H1 (cell line): Measurements from ENCODE around the gene IDI2. TPM values are rescaled to one million over a fixed set of nuclear protein-coding genes. Genes with fewer than 3 reads are reported as not detected.

Source experiments
- CTCF ChIA-PET: fragments of 300-600 bp; sonication (Branson Sonifier 250); formaldehyde crosslinking; loops from one replicate; lab custom pipeline; 2021; ENCODE audit not compliant: partially characterized antibody; lab: Charles Lee
- POLR2A ChIA-PET: fragments of 300-600 bp; sonication (Branson Sonifier 250); formaldehyde crosslinking; loops from one replicate; lab custom pipeline; 2021; ENCODE audit warnings: inconsistent platforms; ENCODE audit not compliant: partially characterized antibody; lab: Charles Lee
- DNase-seq, 2 experiments: peaks; one replicate each; pipeline versions ENCODE4 v3.0.0 to v3.0.0-alpha.2; 2010 to 2022; ENCODE audit warnings: low spot score in 2 of 2, low read depth in 1 of 2, mixed read lengths in 1 of 2
- FAIRE-seq: peaks from 2 replicates; lab custom pipeline; 2011; peaks lifted over from hg19 to GRCh38; lab: Jason Lieb, UNC
- H2AFZ ChIP-seq: 2 replicates; pipeline ENCODE4 v1.8.1; 2012; ENCODE audit warnings: low read length, inconsistent platforms
- H2AK5ac ChIP-seq: 2 replicates; pipeline ENCODE4 v1.6.1; 2013; ENCODE audit warnings: low read depth, low read length
- H2BK120ac ChIP-seq: replicated peaks from 2 replicates; pipeline ENCODE3; 2013; ENCODE audit warnings: low read depth, low read length, inconsistent platforms
- H2BK12ac ChIP-seq: 2 replicates; pipeline ENCODE4 v1.6.1; 2013; ENCODE audit warnings: low read depth, low read length
- H2BK15ac ChIP-seq: 2 replicates; pipeline ENCODE4 v1.6.1; 2013; ENCODE audit warnings: low read length
- H2BK20ac ChIP-seq: 2 replicates; pipeline ENCODE4 v1.6.1; 2013; ENCODE audit warnings: low read length
- H2BK5ac ChIP-seq: 2 replicates; pipeline ENCODE4 v1.6.1; 2013; ENCODE audit warnings: low read depth, low read length
- H3K14ac ChIP-seq: 2 replicates; pipeline ENCODE4 v1.6.1; 2013; ENCODE audit warnings: inconsistent platforms; ENCODE audit not compliant: insufficient read length
- H3K18ac ChIP-seq: 2 replicates; pipeline ENCODE4 v1.6.1; 2013; ENCODE audit warnings: low read length; ENCODE audit errors: extremely low read depth
- H3K23ac ChIP-seq: 2 replicates; pipeline ENCODE4 v1.6.1; 2013; ENCODE audit warnings: inconsistent platforms; ENCODE audit not compliant: insufficient read length
- H3K23me2 ChIP-seq: 2 replicates; pipeline ENCODE4 v1.6.1; 2013; ENCODE audit warnings: low read depth, low read length
- H3K27ac ChIP-seq: 2 replicates; pipeline ENCODE4 v1.6.1; 2011; ENCODE audit warnings: low read depth, low read length, inconsistent platforms
- H3K27me3 ChIP-seq, 4 experiments: replicated peaks in 1 of 4; 1 replicate in 1 of 4; 2 replicates in 3 of 4; pipeline versions ENCODE4 v1.6.1 to v1.8.1; 2011 to 2013; ENCODE audit warnings: low read length in 3 of 4, mild to moderate bottlenecking in 3 of 4, inconsistent platforms in 2 of 4, mixed read lengths in 2 of 4, moderate library complexity in 1 of 4; ENCODE audit not compliant: control insufficient read depth in 3 of 4, insufficient read depth in 3 of 4; ENCODE audit errors: extremely low read depth in 1 of 4
- H3K36me3 ChIP-seq, 4 experiments: 2 replicates each; pipeline versions ENCODE4 v1.6.1 to v1.8.1; 2011 to 2013; ENCODE audit warnings: mild to moderate bottlenecking in 4 of 4, low read length in 3 of 4, moderate library complexity in 2 of 4, control low read depth in 1 of 4, inconsistent platforms in 1 of 4; ENCODE audit not compliant: insufficient read depth in 4 of 4, control insufficient read depth in 2 of 4
- H3K4ac ChIP-seq: replicated peaks from 2 replicates; pipeline ENCODE3; 2013; ENCODE audit warnings: low read length, low read depth, mixed read lengths, inconsistent platforms; ENCODE audit not compliant: insufficient read length
- H3K4me1 ChIP-seq, 4 experiments: replicated peaks in 1 of 4; 1 replicate in 1 of 4; 2 replicates in 3 of 4; pipeline versions ENCODE4 v1.6.1 to v1.8.1; 2011 to 2013; ENCODE audit warnings: low read length in 3 of 4, inconsistent platforms in 2 of 4, mixed read lengths in 1 of 4; ENCODE audit not compliant: insufficient read depth in 4 of 4, control insufficient read depth in 3 of 4
- H3K4me2 ChIP-seq, 2 experiments: 2 replicates each; pipeline versions ENCODE4 v1.6.1 to v1.8.1; 2011 to 2013; ENCODE audit warnings: low read depth in 2 of 2, low read length in 2 of 2, control low read depth in 1 of 2, inconsistent platforms in 1 of 2, mild to moderate bottlenecking in 1 of 2; ENCODE audit not compliant: insufficient read depth in 1 of 2
- H3K4me3 ChIP-seq, 4 experiments: fragments of 200-600, 300-600 bp in 1 of 4; sonication (generic), shearing (Covaris generic), sonication (Bioruptor Twin) in 1 of 4; 2 replicates each; pipeline versions ENCODE4 v1.5.1 to v1.8.1; 2011 to 2016; ENCODE audit warnings: low read length in 4 of 4, low read depth in 3 of 4, control low read depth in 2 of 4, inconsistent platforms in 2 of 4, mild to moderate bottlenecking in 2 of 4, mixed read lengths in 1 of 4, moderate library complexity in 1 of 4; ENCODE audit not compliant: insufficient read depth in 2 of 4; ENCODE audit errors: extremely low read depth in 1 of 4
- H3K56ac ChIP-seq: replicated peaks from 2 replicates; pipeline ENCODE3; 2013; ENCODE audit warnings: low read depth, mild to moderate bottlenecking, mixed read lengths, low read length, inconsistent platforms; ENCODE audit not compliant: insufficient read length
- H3K79me1 ChIP-seq: 2 replicates; pipeline ENCODE4 v1.6.1; 2013; ENCODE audit warnings: low read depth, low read length, control low read depth
- H3K79me2 ChIP-seq, 2 experiments: 2 replicates each; pipeline versions ENCODE4 v1.6.1 to v1.8.1; 2012 to 2013; ENCODE audit warnings: low read length in 2 of 2, mild to moderate bottlenecking in 2 of 2, inconsistent platforms in 1 of 2; ENCODE audit not compliant: insufficient read depth in 2 of 2, control insufficient read depth in 1 of 2
- H3K9ac ChIP-seq, 4 experiments: replicated peaks in 1 of 4; 1 replicate in 1 of 4; 2 replicates in 3 of 4; pipeline versions ENCODE4 v1.6.1 to v1.8.1; 2011 to 2013; ENCODE audit warnings: low read depth in 3 of 4, low read length in 3 of 4, control low read depth in 2 of 4, mild to moderate bottlenecking in 2 of 4, moderate library complexity in 2 of 4, inconsistent platforms in 1 of 4; ENCODE audit errors: extremely low read depth in 1 of 4
- H3K9me3 ChIP-seq, 2 experiments: 2 replicates each; pipeline versions ENCODE4 v1.6.1 to v1.8.1; 2012 to 2013; ENCODE audit warnings: mild to moderate bottlenecking in 2 of 2, moderate library complexity in 2 of 2, control low read depth in 1 of 2, inconsistent platforms in 1 of 2, low read depth in 1 of 2, low read length in 1 of 2, mixed read lengths in 1 of 2; ENCODE audit not compliant: insufficient read depth in 2 of 2
- H4K20me1 ChIP-seq, 2 experiments: replicated peaks in 1 of 2; 2 replicates each; pipeline versions ENCODE3 to v1.8.1; 2011 to 2013; ENCODE audit warnings: inconsistent platforms in 2 of 2, low read length in 2 of 2, mild to moderate bottlenecking in 1 of 2; ENCODE audit not compliant: insufficient read depth in 2 of 2, control insufficient read depth in 1 of 2
- H4K5ac ChIP-seq: 2 replicates; pipeline ENCODE4 v1.6.1; 2013; ENCODE audit warnings: low read length, low read depth, mixed read lengths, inconsistent platforms; ENCODE audit not compliant: insufficient read length
- H4K8ac ChIP-seq: 2 replicates; pipeline ENCODE4 v1.8.0; 2013; ENCODE audit warnings: mild to moderate bottlenecking, moderate library complexity, low read length, inconsistent platforms; ENCODE audit not compliant: insufficient read depth; ENCODE audit errors: extremely low read depth
- H4K91ac ChIP-seq: replicated peaks from 2 replicates; pipeline ENCODE3; 2013; ENCODE audit warnings: low read length, mixed read lengths, inconsistent platforms; ENCODE audit not compliant: insufficient read length
- BRCA1 ChIP-seq: IDR thresholded peaks from 2 replicates; pipeline ENCODE4 v1.6.1; 2012; ENCODE audit warnings: low read depth, low read length, improper control_type of control experiment
- CHD1 ChIP-seq: IDR thresholded peaks from 2 replicates; pipeline ENCODE4 v1.6.1; 2012; ENCODE audit warnings: low read depth, low read length, improper control_type of control experiment
- CHD2 ChIP-seq: IDR thresholded peaks from 2 replicates; pipeline ENCODE4 v1.6.1; 2012; ENCODE audit warnings: low read length, improper control_type of control experiment
- FOSL1 ChIP-seq: IDR thresholded peaks from 2 replicates; pipeline ENCODE4 v1.6.1; 2011; ENCODE audit warnings: mild to moderate bottlenecking, low read depth, low read length, moderate library complexity; ENCODE audit not compliant: insufficient read depth
- GABPA ChIP-seq: IDR thresholded peaks from 2 replicates; pipeline ENCODE4 v1.6.1; 2011; ENCODE audit warnings: mild to moderate bottlenecking, low read length, moderate library complexity, borderline replicate concordance; ENCODE audit not compliant: insufficient read depth
- POU5F1 ChIP-seq: IDR thresholded peaks from 2 replicates; pipeline ENCODE4 v1.6.1; 2011; ENCODE audit warnings: low read depth, mild to moderate bottlenecking, low read length, moderate library complexity
- RAD21 ChIP-seq, 2 experiments: IDR thresholded peaks in 1 of 2; conservative IDR thresholded peaks in 1 of 2; 2 replicates each; pipeline ENCODE4 v1.6.1; 2011; ENCODE audit warnings: low read depth in 2 of 2, low read length in 2 of 2, improper control_type of control experiment in 1 of 2, inconsistent platforms in 1 of 2, mild to moderate bottlenecking in 1 of 2, moderate library complexity in 1 of 2
- RBBP5 ChIP-seq: IDR thresholded peaks from 2 replicates; pipeline ENCODE4 v1.7.1; 2012; ENCODE audit warnings: low read depth, mild to moderate bottlenecking, inconsistent platforms, low read length, moderate library complexity, borderline replicate concordance
- SP4 ChIP-seq: IDR thresholded peaks from 2 replicates; pipeline ENCODE4 v1.6.1; 2012; ENCODE audit warnings: low read length, inconsistent platforms
- TAF7 ChIP-seq: optimal IDR thresholded peaks from 2 replicates; pipeline ENCODE3; 2011; ENCODE audit warnings: low read depth, mild to moderate bottlenecking, inconsistent platforms, low read length, moderate library complexity, borderline replicate concordance
- TEAD4 ChIP-seq: IDR thresholded peaks from 2 replicates; pipeline ENCODE4 v1.6.1; 2012; ENCODE audit warnings: low read depth, low read length, inconsistent platforms, mixed read lengths
- WGBS, 2 experiments: shearing (Covaris generic) in 1 of 2; methylation state at CpG; one replicate each; pipeline versions ENCODE4 v1.1.6 to v1.1.7; 2013 to 2015; ENCODE audit warnings: low lambda C conversion rate in 2 of 2, mixed read lengths in 2 of 2, inconsistent platforms in 1 of 2, low coverage in 1 of 2, missing lambda C conversion rate in 1 of 2; ENCODE audit not compliant: insufficient replicate concordance in 2 of 2, insufficient coverage in 1 of 2, insufficient read length in 1 of 2; ENCODE audit errors: extremely low coverage in 1 of 2, missing lambda C conversion rate in 1 of 2; 5-methylcytosine and 5-hydroxymethylcytosine counted together
- polyA plus RNA-seq, 7 experiments: library from polyadenylated mRNA; depleted of rRNA in 3 of 7; stranded (reverse) in 5 of 7; unstranded in 2 of 7; fragments of >200 nt in 5 of 7; fragments of 200-250 nt in 2 of 7; gene quantifications; 1 replicate in 5 of 7; 2 replicates in 1 of 7; 4 replicates in 1 of 7; pipeline versions ENCODE4 v1.2.1 to v1.2.3, GENCODE V29; 2011 to 2013; ENCODE audit warnings: missing spikeins in 2 of 7, mixed read lengths in 2 of 7
- total RNA-seq: library from RNA; stranded (reverse); fragmentation: NEBNext Ultra II Directional; extraction: Animal tissue kit (Norgen Biotek cat#: 25700); gene quantifications from 2 replicates; pipeline ENCODE4 v1.2.1, GENCODE V29; 2021
- TF ChIP-seq, protein P1 (sequence below): IDR thresholded peaks from 2 replicates; pipeline ENCODE4 v1.6.1; 2012; ENCODE audit warnings: inconsistent platforms
- TF ChIP-seq, protein P2 (sequence below): IDR thresholded peaks from 2 replicates; pipeline ENCODE4 v1.6.1; 2012; ENCODE audit warnings: inconsistent platforms

IDI2 gene
- total and polyA plus RNA-seq, 2 of the 8 experiments (the other 6 are each of a cell fraction or from before 2014, with no cell fraction given), result not detected

DNA sequence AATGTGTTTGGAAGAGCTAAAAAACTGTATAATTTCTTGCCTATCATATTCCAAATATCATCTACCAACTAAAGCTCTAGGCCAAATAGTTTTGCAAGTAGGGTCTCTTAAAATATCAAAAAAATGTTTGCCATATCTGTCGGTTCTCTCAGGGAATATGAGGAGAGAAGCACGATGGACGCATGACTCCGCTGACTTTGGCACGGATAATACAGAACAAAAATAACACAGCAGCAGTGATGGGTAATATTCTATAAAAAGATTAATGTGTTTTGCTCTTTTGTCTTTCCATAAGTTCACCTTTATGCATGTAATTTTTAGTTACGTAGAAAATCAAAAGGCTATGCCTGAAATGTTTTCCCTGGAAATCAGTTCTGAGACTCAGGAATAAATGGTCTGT lies 919 bp upstream of the IDI2 start:
- CTCF ChIA-PET, result interaction anchor here (0.6 to 1.4 kb wide), 2 partner anchors 19 to 134 kb away, joined by 3 to 4 read pairs; no protein-coding TSS in a partner anchor
- no peak overlapping the region for H3K4me2 ChIP-seq
- FAIRE-seq, result no peak
- TF ChIP-seq TAF7 (no peak), SP4 (no peak), POU5F1 (no peak), GABPA (no peak), RAD21 (IDR thresholded peaks at IDR 0.05 in 1 of 2, conservative IDR thresholded peaks at IDR 0.05 in 1 of 2; ENCODE audit: low read depth in 2 of 2, low read length in 2 of 2) (no peak), BRCA1 (no peak), FOSL1 (no peak), CHD2 (no peak), TEAD4 (no peak), CHD1 (no peak), RBBP5 (no peak)
- TF ChIP-seq, protein P1, sequence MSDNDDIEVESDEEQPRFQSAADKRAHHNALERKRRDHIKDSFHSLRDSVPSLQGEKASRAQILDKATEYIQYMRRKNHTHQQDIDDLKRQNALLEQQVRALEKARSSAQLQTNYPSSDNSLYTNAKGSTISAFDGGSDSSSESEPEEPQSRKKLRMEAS, result no peak
- TF ChIP-seq, protein P2, sequence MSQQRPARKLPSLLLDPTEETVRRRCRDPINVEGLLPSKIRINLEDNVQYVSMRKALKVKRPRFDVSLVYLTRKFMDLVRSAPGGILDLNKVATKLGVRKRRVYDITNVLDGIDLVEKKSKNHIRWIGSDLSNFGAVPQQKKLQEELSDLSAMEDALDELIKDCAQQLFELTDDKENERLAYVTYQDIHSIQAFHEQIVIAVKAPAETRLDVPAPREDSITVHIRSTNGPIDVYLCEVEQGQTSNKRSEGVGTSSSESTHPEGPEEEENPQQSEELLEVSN, result no peak

More for the DNA sequence above, 919 bp upstream of the IDI2 start:
- H4K8ac ChIP-seq, result no peak overlapping the region
- no peak overlapping the region for H3K14ac ChIP-seq
- H3K4me3 ChIP-seq, result no peak overlapping the region
- no peak overlapping the region for H2BK15ac ChIP-seq
- H3K79me2 ChIP-seq, result no peaks in the 10 kb centered on the region
- H4K91ac ChIP-seq, result no peak overlapping the region
- H2BK5ac ChIP-seq, result no peak overlapping the region
- H3K56ac ChIP-seq, result no peak overlapping the region
- no peak overlapping the region for H2BK20ac ChIP-seq
- H3K36me3 ChIP-seq, result no peaks in the 10 kb centered on the region; a peak in 1 of 8 replicates
- H4K5ac ChIP-seq, result no peak overlapping the region
- no peak overlapping the region for H2AK5ac ChIP-seq
- DNase-seq, result no peak
- 91% methylated on average over 6 of the region's 6 CpGs; no CpG with 5 or more reads in 1 of the 2 experiments for WGBS, 2 experiments
- H3K27ac ChIP-seq, result no peak overlapping the region
- no peak overlapping the region for H2BK12ac ChIP-seq
- H3K79me1 ChIP-seq, result no peaks in the 10 kb centered on the region
- H2AFZ ChIP-seq, result no peak overlapping the region
- no peak overlapping the region for H3K4ac ChIP-seq
- no peaks in the 10 kb centered on the region; a peak in 1 of 7 replicates for H3K4me1 ChIP-seq
- no peak overlapping the region for H3K18ac ChIP-seq
- no peak overlapping the region for H3K23ac ChIP-seq
- no peaks in the 10 kb centered on the region for H3K23me2 ChIP-seq
- no peaks in the 10 kb centered on the region for H3K9me3 ChIP-seq
- POLR2A ChIA-PET, result no interaction called here
- H2BK120ac ChIP-seq, result no peak overlapping the region
- H3K9ac ChIP-seq, result no peak overlapping the region
- no peaks in the 10 kb centered on the region for H4K20me1 ChIP-seq
- H3K27me3 ChIP-seq, result no peaks in the 10 kb centered on the region
